Activated CD4-positive, CD25-positive, alpha-beta regulatory T cell treated with anti-CD3 and anti-CD28 coated beads, Interleukin-2, amount 50 U/mL, for 24 hours (primary cell): ENCODE measurements around the gene RABL6.
"Not testable (repeated sequence)": the region's sequence is repeated elsewhere in the genome, so short reads cannot be mapped to it uniquely, and the experiment has no call there.

ENCODE experiments used
- ATAC-seq, 2 donors: fragments of 150-1000 bp; cut with Tn5 transposase; one replicate each; pipeline ENCODE4 v1.10.0; 2021; ENCODE audit warnings: mild to moderate bottlenecking in 1 of 2, moderate library complexity in 1 of 2

Gene RABL6

DNA sequence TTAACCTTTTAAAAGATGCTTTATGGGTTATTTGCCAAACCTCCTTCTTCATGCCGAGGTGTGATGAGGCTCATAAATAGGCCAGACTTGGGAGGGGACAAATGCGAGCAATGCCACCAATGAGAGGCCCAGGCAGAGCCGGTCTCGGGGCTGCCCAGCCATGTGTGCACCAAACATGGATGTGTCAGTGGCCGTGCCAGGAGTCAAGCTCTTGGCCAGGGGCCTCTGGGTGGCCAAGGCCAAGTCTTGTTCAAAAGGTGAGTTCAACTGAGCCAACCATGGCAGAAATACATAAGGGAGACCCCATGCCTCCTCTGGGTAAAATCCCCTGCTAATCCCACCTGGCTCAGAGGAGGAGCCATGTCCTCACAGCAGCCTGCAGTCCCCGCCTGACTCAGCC, 32.6 kb upstream of the RABL6 start:
- no peak for ATAC-seq

DNA sequence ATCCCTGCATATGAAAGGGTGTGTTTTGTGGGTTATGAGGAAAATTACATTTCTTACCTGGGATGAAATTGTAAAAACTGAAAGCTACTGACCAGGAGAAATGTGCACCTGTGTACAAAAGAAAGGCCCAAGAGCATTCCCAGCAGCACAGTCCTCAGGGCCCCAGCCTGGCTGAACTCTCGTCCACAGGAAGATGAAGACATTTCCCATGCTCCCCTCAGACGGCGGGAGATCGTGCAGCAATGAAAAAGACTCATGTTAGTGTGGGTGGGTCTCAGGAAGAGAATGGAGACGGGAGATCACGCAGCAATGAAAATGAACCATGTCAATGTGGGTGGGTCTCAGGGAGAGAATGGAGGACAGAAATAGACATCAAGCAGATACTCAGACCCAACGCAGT, 30.8 kb upstream of the RABL6 start:
- ATAC-seq: no peak

DNA sequence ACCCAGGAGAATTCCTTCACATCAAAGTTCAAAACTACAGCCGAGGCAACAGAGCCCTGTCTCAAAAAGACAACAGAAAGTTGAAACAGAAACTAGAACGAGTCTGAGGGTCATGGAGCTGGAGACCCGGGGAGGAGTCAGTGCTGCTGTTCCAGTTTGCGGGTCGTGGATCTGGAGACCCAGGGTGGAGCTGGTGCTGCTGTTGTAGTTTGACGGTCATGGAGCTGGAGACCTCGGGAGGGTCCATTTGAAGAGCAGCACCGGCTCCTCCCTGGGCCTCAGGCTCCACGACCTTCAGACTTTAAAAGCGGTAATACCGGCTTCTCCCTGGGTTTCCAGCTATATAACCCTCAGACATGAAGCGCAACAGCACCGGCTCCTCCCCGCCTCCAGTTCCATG, 30.4 kb upstream of the RABL6 start:
- no peak for ATAC-seq

DNA sequence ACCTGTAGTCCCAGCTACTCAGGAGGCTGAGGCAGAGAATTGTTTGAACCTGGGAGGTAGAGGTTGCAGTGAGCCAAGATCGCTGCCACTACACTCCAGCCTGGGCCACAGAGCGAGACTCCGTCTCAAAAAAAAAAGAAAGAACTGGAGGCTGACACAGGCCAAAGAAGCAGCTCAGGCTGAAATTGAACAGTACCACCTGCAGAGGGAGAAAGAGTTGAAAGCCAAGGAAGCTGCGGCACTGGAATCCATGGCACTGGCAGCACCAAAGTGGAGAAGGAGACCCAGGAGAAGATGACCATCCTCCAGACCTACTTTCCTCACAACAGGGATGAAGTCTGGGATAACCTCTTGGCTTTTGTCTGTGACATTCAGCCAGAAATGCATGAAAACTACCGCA, 27.9 kb upstream of the RABL6 start:
- ATAC-seq: no peak

DNA sequence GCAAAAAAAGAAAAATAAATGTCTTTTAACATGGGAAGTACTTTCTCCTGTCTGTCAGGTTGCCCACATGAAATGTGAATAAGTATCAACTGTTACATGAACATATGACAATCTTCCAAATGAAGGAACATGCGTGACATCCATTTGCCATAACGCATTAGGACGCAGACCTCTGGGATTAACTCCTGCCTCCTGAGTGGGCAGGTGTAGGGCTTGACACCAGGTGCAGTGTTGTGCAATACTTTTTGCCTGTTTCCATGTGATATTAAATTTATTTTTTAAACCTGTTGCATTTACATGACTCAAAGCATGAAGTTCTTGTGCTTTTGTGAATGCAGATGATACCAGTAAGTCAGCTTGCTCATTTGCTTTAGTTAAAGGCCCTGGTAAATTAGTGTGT, 25.3 kb upstream of the RABL6 start:
- no peak for ATAC-seq

DNA sequence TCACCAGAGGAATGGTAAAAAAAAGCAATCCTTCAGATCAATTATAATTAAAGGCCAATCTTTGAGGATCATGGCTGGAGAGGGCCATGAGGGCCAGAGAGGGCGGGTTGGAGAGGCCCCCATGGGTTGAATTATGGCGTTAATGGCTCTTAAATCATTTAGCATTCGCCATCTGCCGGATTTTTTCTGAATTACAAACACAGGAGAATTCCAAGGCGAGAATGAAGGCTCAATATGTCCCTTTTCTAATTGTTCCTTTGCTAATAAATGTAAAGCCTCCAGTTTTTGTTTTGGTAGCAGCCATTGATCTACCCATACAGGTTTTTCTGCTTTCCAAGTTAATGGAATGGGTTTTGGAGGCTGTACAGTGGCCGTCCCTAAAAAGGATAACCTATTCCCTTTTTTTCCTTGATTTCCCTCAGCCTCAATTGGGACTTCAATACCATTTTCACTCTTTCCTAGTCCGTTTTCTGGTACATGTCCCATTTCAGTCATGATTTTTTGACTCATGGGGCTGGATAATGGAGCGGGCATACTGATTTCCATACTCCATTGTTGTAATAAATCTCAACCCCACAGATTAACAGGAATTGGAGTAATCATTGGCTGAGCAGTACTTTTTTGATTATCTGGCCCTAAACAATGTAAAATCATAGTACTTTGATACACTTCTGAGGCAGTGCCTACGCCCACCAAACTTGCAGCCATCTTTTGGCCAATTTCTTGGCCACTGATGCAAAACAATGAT, 23.3 kb upstream of the RABL6 start:
- ATAC-seq: no peak

DNA sequence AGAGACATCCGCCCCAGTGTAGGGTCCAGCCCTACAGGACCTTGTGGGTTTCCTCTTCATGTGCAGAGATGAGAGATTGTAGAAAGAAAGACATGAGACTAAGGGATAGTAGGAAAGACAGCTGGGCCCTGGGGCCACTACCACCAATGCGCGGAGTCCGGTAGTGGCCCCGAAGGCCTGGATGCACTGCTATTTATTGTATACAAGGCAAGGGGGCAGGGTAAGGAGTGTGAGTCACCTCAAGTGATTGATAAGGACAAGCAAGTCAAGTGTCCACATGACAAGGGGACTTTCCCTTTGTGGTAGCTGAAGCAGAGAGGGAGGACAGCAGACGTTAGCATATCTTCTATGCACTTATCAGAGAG, 22.8 kb upstream of the RABL6 start:
- ATAC-seq: peak; percentile 61 to 93

DNA sequence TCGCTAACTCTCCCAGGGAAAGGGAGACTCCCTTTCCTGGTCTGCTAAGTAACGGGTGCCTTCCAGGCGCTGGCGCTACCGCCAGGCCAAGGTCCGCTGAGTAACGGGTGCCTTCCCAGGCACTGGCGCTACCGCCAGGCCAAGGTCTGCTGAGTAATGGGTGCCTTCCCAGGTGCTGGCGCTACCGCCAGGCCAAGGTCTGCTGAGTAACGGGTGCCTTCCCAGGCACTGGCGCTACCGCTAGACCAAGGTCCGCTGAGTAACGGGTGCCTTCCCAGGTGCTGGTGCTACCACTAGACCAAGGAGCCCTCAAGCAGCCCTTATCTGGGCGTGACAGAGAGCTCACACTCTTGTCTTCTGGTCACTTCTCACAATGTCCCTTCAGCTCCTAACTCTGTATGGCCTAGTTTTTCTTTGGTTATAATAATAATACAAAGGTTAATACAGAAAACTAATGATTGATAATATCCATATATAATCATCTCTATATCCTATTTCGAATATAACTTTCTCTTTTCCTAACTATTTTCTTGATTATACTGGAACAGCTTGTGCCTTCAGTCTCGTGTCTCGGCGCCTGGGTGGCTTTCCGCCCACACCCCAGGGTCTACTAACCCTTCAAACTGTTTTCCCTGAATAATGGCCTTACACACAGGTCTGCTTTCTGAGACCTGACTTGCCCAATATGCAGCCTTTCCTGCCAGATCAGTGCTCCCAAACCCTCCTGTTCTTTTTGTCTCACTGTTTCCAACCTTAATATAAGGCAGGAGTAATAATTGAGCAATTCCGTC, 22.0 kb upstream of the RABL6 start:
- ATAC-seq: not testable (repeated sequence)

DNA sequence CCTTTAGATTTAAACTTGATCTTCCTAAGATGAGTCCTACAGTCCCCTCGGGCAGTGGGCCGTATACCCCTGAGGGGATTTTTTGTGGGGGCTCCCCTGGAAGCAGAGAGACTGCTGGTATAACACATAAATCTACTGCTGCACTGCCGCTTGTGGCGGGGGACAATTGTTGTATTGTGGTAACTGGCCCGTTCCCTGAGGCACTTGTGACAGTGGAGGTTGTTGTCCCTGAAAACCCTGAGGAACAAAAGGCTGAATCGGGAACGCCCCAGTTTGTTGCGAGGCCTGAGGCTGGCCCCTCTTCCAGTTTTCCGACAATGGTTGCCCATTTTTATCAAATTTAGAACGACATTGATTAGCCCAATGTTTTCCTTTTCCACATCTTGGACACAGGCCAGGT, 21.3 kb upstream of the RABL6 start:
- no peak for ATAC-seq

DNA sequence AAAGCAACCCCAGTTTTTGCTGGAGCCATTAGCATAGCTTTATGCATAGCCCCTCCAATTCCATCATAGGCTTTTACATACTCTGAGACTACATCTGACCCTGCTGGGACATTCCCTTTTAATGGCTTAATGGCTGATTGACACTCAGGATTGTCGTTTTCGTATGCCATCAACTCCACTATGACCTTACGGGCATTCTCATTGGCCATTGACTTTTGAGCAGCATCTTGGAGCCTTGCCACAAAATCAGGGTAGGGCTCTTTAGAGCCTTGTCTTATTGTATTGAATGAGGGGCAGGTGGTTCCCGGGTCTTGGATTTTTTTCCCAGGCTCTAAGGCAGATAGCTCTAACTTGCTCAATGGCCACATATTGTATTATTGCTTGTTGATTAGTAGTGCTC, 20.8 kb upstream of the RABL6 start:
- not testable (repeated sequence) for ATAC-seq

DNA sequence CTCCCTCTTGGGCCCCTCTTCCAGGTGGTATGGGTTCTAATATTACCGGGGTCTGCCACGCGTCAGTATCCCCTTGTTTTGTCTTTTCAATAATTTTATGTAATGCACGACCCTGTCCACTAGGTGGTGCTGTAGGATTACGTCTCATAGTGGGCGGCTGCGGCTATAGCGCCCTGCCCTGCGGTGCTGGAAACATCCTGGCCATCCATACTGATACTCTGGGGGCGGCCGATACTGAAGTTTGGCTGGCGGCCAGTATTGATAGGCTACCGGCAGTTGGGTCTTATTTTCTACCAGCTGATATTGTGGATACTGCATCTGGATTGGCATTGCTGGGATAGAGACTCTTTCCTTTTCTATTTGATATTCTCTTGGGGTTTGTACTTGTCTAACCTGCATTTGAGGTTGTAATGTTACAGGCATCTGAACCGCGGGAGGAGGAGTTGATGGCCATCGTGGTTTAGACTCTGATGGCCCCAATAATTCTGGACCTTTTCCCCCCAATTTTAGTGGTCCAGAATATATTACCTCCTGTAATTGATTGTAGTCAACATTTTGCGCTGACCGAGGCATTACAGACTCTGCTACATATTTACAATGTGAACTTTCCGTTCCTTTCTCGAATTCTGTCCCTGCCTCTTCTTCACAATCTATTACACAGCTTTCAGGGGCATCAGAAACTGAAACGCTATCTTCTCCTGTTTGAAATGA, 19.9 kb upstream of the RABL6 start:
- ATAC-seq: no peak

DNA sequence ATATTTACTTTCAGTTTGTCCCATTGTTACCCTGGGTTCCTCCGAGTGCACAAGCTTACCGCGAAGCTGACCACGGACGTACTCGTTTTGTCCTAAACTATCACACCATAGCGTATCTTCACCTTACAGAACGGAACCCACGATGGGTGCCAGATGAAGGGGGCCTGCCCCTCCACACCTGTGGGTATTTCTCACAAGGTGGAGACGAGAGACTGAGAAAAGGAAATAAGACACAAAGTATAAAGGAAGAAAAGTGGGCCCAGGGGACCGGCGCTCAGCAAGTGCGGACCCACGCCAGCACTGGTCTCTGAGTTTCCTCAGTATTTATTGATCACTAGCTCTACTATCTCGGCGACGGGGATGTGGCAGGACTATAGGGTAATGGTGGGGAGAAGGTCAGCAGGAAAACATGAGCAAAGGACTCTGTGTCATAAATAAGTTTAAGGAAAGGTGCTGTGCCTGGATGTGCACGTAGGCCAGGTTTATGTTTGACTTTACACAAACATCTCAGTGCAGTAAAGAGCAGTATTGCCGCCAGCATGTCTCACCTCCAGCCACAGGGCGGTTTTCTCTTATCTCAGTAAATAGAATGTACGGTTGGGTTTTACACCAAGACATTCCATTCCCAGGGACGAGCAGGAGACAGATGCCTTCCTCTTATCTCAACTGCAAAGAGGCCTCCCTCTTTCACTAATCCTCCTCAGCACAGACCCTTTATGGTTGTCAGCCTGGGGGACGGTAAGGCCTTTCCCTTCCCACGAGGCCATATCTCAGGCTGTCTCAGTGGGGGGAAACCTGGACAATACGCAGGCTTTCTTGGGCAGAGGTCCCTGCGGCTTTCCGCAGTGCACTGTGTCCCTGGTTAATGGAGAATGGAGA, 18.9 kb upstream of the RABL6 start:
- ATAC-seq: not testable (repeated sequence)

DNA sequence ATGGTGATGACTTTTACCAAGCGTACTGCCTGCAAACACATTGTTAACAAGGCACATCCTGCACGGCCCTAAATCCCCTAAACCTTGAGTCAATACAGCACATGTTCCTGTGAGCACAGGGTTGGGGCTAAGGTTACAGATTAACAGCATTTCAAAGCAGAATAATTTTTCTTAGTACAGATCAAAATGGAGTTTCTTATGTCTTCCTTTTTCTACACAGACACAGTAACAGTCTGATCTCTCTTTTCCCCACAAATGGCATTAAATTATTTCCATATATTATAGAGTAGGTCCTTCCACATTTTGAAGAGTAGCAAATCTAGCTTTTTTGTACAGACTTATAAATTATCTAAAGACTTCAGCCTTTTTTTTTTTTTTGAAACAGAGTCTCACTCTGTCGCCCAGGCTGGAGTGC, 18.2 kb upstream of the RABL6 start:
- no peak for ATAC-seq

DNA sequence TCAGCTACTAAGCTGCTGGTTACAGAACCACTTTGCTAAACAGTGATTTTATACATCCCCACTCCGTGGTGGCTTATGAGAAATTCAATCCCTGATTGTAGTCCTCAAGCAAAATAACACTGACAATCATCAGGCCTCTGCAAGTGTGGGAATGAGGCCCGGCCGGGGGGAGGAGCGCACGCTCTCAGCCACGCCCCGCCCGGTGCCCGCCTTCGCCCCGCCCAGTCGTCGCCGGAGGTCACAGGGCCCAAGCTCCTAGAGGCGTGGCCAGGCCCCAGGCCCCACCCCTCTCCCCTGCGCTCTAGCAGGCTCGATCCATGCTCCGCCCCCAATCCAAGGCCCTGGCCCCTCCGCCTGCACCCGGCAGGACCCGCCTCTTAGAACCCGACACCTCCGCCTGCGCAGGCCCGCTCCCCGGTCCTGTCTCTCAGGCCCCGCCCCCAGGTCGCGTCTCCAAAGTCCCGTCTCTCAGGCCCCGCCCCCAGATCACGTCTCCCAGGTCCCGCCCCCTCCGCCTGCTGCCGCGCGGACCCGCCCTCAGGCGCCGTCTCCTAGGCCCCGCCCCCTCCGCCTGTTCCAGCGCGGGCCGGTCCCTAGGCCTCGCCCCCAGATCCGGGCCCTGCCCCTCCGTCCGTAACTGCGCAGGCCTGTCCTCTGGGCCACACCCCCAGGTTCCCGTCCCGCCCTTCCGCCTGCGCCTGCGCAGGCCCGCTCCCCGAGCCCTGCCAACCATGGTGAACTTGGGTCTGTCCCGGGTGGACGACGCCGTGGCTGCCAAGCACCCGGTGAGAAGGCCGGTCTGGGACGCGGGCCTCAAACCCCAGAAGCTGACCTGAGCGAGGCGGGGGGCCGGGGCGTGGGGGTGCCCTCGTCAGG, 16.9 kb upstream of the RABL6 start, which contains the start of gene TMEM141:
TSS of gene TMEM141 (plus strand) at position 705 of the 876 bp plus-strand sequence. CDS start at position 732, 27 bp downstream.
- peak; percentile 87 to 91 for ATAC-seq

DNA sequence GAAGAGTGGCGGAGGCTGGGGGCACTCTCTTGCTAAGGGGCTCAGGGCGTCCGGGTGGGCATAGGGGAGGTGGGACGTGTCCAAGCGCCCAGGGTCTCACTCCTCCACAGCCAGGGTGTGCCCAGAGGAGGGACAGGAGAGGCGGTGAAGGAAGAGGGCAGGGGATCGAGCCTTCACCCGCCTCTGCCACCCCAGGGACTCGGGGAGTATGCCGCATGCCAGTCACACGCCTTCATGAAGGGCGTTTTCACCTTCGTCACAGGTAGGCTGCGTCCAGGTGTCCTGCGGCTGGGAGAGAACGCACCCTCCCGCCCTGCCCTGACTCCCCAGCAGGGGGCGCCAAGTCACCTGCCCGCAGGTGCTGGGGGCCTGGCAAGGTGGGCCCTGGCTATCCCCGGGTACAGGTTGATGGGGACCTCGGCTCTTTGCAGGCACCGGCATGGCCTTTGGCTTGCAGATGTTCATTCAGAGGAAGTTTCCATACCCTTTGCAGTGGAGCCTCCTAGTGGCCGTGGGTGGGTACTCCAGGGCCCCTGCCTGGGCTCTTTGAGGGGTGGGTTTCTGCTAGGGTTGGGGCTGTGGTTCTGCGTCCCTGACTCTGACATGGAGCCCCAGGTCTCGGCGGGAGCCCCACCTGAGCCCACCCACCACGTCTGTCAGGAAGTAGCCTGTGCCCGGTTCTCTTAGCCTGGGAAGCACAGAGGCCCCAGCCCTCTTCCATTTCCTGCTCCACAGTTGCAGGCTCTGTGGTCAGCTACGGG, 16.1 kb upstream of the RABL6 start:
- peak; percentile 11 for ATAC-seq

DNA sequence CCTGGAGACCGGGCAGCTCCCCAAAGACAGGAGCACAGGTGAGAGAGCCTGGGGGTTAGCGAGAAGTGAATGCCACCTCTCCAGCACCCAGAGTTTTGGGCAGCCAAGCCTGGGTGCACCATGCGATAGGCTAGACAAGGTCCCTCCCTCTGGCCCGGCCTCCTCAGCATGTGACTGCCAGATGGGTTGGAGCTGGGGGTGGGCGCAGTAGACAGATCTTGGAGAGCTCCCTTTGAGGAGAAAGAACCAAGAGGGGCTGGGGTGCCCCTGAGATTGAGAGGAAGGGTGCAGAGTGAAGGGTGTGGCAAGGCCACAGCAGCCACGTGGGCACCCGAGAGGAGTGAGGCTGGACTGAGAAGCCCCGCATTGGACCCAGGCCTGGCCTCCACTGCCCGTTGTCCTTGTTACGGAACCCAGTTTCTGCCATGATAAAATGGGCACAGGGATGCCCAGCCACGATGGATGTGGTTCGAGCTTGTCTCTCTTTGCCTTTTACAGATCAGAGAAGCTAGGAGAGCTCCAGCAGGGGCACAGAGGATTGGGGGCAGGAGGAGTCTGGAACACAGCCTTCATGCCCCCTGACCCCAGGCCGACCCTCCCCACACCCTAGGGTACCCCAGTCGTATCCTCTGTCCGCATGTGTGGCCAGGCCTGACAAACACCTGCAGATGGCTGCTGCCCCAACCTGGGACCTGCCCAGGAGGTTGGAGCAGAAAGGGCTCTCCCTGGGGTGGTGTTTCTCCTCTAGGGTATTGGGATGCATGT, 15.2 kb upstream of the RABL6 start:
- ATAC-seq: no peak

DNA sequence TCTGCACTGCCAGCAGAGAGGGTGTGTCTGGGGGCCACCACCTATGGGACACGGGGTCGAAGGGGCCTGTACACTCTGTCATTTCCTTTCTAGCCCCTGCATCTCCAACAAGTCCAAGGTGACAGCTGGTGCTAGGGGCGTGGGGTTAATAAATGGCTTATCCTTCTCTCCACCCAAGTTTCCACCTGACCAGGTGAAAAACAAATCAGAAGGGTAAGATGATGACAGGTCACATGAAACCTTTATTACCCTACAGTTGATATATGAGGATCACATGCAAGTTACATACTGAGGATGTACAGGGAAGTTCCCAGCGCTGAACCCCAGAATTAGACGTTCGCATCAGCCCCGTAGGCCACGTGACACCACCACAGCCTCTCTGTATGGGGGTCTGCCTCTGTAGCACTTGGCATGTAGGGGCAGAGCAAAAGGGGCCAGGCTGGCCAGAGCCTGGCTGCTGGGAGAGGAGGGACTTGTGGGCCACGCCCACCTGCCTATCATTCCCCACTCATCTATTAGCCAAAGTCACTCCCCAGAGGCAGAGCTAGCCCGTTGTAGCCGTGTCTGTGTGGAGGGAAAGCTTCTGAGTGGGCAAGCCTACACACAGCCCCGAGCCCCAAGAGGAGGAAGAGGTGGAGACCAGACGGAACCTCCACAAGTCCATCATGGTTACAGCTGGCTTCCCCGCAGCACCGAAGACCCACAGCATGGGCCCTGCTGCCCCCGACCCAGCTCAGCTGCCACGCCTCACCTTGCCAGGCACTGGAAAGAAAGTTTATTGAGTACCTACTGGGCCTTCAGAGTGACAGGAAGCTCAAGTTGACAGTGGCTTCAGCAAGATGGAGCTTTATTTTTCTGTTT, 14.4 kb upstream of the RABL6 start:
- ATAC-seq: no peak

DNA sequence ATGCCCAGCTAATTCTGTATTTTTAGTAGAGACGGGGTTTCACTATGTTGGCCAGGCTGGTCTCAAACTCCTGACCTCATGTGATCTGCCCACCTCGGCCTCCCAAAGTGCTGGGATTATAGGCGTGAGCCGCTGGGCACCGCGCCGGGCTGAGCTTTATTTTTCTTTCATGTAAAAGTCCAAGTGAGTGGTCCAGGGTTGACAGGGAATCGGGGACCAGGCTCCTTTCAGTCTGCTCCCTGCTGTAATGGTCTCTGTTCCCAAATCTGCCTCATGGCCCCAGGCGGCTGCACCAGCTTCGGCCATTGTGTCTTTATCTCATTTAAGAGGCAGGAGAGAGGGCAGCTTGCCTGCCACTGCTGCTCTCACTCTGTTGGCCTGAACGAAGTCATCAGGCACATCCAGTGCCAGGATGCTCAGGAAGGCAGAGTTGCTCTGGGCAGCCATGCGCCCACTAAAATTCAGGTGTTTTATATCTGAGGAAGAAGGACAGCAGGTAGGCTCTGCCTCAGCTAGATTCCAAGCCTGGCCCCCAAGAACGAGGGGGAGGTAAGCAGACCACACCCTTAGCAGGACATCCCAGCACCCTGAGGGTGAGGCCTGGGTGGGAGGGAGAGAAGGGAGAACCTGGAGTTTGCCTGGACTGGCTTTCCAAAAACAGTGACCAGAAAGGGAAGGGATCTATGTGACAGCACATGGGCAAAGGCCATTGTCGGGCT, 13.3 kb upstream of the RABL6 start:
- ATAC-seq: no peak
